HG03066 (cell line): Measurements from ENCODE around the gene CAPN2.

ENCODE experiments used
- ATAC-seq: cut with Tn5 transposase; IDR thresholded peaks from one replicate; pipeline ENCODE4 v1.9.1; 2021; ENCODE audit warnings: low read depth; ENCODE audit not compliant: unreplicated experiment

Gene CAPN2

GRCh38 chr1:223712194-223712849 lies at the start of gene CAPN2:
Gene CAPN2 (plus strand): TSS chr1:223712539. CDS start chr1:223712641, 102 bp downstream.
- peak; percentile 53 for ATAC-seq

DNA sequence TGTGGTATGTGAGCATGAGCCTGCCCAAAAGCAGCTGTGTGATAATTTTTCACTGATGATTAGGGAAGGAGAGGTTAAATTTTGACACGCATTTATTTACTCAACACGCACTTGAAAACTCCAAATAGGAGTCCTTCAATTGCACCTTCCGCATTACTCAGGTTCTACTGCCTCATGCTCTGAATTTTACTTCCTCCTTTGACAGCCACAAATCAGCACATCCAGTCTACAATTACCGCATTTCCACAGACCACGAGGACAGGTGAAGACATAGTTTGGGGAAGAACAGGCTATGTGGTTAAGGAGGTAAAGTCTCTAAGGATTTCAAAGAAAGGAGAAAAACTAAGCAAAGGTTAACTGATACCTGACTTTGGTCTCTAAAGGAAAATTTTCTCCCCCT lies 49.4 kb upstream of the CAPN2 start:
- no peak for ATAC-seq

DNA sequence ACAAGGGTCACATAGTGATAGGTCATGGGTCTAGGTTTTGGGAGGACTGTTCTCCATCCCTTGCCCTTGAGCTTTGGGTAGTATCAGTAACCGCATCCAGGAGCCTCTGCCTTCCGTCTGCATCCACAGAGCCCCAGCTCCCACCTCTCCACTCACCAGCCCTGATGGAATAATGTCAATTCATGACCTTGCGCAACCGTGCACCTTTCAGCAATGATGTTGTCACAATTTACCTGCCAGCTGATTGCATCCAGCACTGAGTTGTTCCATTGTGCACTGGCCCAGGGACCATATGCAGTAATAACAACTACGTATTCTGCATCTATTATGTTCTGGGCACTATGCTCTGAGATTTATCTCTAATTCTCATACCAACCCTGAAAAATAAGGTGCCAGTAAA lies 48.2 kb upstream of the CAPN2 start:
- no peak for ATAC-seq

- no peak for ATAC-seq
Measured at GRCh38 chr1:223665592-223666312, 46.6 kb upstream of the CAPN2 start, which contains the start of gene CAPN8. Gene CAPN8 (minus strand): TSS chr1:223665701. CDS start chr1:223665646, 55 bp downstream.

DNA sequence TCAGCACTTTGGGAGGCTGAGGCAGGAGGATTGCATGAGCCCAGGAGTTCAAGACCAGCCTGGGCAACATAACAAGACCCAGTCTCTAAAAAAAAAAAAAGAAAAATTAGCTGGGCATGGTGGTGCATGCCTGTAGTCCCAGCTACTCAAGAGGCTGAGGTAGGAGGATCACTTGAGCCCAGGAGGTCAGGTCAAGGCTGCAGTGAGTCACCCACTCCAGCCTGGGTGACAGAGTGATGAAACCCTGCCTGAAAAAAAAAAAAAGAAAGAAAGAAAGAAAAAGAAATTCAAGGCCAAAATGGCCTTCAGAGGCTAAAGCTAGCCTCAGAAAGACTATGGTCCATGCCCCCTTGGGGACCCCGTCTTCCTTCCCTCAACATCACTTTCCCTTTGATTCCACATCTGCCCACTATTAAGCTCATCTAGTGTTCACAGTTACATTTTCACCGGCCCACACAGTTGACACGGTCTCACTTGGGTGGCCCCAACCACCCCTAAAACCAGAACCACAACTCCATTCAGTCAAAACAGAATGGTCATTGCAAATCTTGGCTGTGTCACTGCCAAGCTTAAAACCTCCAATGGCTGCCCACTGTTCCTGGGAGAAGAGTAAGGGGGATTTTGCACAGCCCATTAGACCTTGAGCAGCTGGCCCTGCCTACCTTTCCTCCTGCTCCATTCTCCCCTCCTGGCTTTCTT lies 44.7 kb upstream of the CAPN2 start:
- no peak for ATAC-seq

GRCh38 chr1:223669003-223669795 lies 43.1 kb upstream of the CAPN2 start:
- ATAC-seq: no peak

- ATAC-seq: no peak
Measured at GRCh38 chr1:223670458-223671159, 41.7 kb upstream of the CAPN2 start.

DNA sequence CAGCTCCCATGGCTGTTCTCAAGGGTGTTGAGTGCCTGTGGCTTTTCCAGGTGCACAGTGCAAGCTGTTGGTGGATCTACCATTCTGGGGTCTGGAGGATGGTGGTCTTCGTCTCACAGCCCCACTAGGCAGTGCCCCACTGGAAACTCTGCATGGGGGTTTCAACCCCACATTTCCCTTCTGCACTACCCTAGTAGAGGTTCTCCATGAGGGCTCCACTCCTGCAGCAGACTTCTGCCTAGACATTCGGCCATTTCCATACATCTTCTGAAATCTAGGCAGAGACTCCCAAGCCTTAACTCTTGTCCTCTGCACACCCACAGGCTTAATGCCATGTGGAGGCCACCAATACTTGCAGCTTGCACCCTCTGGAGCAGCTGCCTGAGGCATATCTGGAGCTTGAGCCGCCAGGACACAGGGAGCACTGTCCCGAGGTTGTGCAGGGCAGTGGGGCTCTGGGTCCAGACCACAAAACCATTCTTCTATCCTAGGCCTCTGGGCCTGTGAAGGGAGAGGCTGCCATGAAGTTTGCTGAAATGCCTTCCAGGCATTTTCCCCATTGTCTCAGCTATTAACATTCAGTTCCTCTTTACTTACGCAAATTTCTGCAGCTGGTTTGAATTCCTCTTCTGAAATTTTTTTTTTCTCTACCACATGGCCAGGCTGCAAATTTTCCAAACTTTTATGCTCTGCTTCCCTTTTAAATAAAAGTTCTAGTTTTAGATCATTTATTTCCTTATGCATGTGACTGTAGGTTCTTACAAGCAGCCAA lies 38.0 kb upstream of the CAPN2 start:
- ATAC-seq: no peak

DNA sequence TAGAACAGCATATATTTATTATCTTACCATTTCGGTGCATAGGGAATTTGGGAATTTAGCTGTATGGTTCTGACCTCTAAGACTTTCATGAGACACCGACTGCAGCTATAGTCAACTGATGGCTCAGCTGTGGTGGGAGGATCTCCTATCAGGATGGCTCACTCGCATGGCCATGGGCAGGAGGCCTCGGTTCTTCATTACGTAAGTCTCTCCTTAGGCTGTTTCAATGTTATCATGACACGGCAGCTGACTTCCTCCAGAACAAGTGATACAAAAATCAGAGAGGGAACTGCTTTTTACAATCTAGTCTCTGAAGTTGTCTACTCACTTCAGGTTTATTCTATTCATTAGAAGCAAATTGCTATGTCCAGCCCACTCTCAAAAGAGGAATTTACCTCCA lies 33.5 kb upstream of the CAPN2 start:
- ATAC-seq: no peak

DNA sequence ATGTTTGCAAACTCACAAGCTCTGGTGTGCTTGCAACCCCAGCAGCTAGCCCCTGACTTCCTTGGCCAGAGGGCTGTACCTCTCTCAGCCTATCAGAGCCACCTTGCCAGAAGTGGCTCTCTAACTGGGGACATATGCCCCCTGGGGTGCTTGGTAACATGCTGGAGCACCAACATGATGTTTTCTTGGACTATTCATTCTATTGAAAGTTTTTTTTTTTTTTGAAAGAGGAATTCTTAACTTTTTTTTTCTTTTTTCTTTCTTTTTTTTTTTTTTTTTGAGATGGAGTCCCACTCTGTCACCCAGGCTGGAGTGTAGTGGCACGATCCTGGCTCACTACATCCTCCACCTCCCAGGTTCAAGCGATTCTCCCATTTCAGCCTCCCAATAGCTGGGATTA lies 32.2 kb upstream of the CAPN2 start:
- ATAC-seq: no peak

GRCh38 chr1:223682502-223682901 lies 29.8 kb upstream of the CAPN2 start:
- ATAC-seq: no peak

- no peak for ATAC-seq
Measured at GRCh38 chr1:223683586-223684487, 28.5 kb upstream of the CAPN2 start.

GRCh38 chr1:223684488-223684792 lies 27.9 kb upstream of the CAPN2 start:
- ATAC-seq: no peak

- no peak for ATAC-seq
Measured at GRCh38 chr1:223691121-223691520, 21.2 kb upstream of the CAPN2 start.

DNA sequence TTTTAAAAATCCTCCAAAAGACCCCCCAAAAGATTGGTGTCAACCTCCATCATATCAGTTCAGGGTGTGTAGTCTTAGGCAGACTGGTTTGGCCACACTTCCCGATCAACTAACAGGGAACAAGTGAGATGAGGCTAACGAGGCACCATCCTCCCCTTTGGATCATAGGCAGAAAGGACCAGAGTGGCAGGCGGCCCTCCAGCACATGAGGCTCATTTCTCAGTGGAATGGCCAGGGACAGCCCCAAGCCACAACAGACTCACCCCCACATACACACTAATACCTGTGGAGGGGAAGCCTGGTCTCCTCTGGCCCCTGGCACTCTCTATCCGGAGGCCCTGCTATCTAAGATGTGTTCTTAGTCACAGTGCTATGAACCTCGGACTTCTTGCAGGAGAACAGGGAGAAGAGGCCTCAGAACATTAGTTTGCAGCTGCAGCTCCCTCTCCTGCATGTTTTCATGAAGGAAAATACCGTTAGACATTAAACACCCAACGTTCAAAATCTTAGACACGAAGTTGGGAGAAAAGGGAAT lies 17.3 kb upstream of the CAPN2 start:
- no peak for ATAC-seq

DNA sequence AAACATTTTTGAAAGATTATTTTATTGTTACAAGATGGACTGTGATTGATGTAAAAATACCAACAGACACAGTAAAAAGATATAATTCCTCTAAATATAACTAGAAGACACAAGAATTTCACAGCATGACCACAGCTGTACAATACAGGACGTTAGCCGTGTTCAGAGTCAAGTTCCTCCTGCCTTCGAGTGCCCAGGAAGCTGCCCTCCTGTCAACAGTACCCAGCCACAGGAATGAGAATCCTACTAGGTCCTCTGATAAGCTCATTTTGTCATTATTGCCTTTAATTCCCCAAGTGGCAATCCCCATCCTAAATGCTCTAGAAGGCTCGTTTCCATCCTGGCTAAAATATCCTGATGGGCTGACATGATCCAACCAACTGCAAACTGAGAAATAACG lies 16.4 kb upstream of the CAPN2 start:
- no peak for ATAC-seq

DNA sequence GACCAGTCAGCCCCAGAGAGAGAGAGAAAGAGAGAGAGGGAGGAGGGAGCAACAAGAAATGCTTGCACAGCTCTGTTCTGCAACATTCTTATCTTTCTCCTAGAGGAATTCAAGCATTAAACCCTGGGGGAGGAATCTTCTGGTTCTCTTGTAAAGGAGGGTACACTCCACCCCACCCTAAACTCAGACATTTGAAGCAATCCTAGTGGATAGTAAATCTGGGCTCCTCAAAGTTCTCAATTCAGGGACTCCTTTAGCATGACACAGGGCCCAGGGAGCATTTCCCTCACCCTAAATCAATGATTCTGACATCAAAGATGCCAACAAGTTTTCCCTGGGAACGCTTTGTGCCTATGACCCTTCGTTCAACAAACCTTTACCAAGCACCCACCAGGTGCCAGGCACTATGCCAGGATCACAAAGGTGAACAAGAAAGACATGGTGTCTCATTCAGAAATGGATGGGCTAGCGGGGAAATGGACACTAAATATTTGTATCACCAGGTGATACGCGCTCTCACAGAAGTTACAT lies 11.9 kb upstream of the CAPN2 start:
- ATAC-seq: no peak
